Activated CD8-positive, alpha-beta T cell treated with anti-CD3 and anti-CD28 coated beads for 36 hours (primary cell): ENCODE measurements around the gene NCS1. TPM values are rescaled to one million over a fixed set of nuclear protein-coding genes. Genes with fewer than 3 reads are reported as not detected.

ENCODE experiments used
- ATAC-seq: fragments of 200-7000 bp; cut with Tn5 transposase; one replicate; pipeline ENCODE4 v1.10.0; 2021; ENCODE audit warnings: mild to moderate bottlenecking, moderate library complexity
- CTCF ChIA-PET: fragments of 350-600 bp; sonication (Branson Sonifier 250); formaldehyde crosslinking; loops from one replicate; lab custom pipeline; 2021; ENCODE audit warnings: antibody characterized with exemption; lab: Charles Lee
- POLR2A ChIA-PET: fragments of 350-600 bp; sonication (Branson Sonifier 250); formaldehyde crosslinking; loops from one replicate; lab custom pipeline; 2021; ENCODE audit warnings: antibody characterized with exemption; lab: Charles Lee
- DNase-seq: peaks from one replicate; pipeline ENCODE4 v3.0.0-alpha.2; 2020
- H3K27ac Mint-ChIP-seq: one replicate; pipeline ENCODE4 v1.8.0; 2021; ENCODE audit warnings: mild to moderate bottlenecking, mixed read lengths
- H3K27me3 Mint-ChIP-seq: one replicate; pipeline ENCODE4 v1.8.0; 2021; ENCODE audit warnings: mixed read lengths
- H3K36me3 Mint-ChIP-seq: one replicate; pipeline ENCODE4 v1.8.0; 2021; ENCODE audit warnings: low read depth, mixed read lengths
- H3K4me1 Mint-ChIP-seq: one replicate; pipeline ENCODE4 v1.8.0; 2021; ENCODE audit warnings: low read depth, mixed read lengths
- H3K4me3 Mint-ChIP-seq: one replicate; pipeline ENCODE4 v1.8.0; 2021; ENCODE audit warnings: mild to moderate bottlenecking, moderate library complexity, mixed read lengths
- H3K9me3 Mint-ChIP-seq: one replicate; pipeline ENCODE4 v1.8.0; 2021; ENCODE audit warnings: mixed read lengths
- CTCF ChIP-seq: fragments of 200-600 bp; IDR thresholded peaks from one replicate; pipeline ENCODE4 v1.8.0; 2022; ENCODE audit warnings: antibody characterized with exemption, mild to moderate bottlenecking
- intact Hi-C: fragments of 100-400 bp; cut with micrococcal nuclease; formaldehyde crosslinking; loops from one replicate; pipeline ENCODE4 v1.10.0; 2022
- total RNA-seq, 2 experiments: library from RNA; stranded (reverse); gene quantifications; one replicate each; pipeline ENCODE4 v1.2.3, GENCODE V29; 2021

NCS1 gene
- total RNA-seq, 2 experiments from 2014 or later: 21.2 to 21.3 TPM

GRCh38 chr9:130243015-130243881 lies 71.0 kb downstream of the NCS1 start:
- DNase-seq (peak; percentile 92), ATAC-seq (peak; percentile 65)
- ChIA-PET POLR2A (interaction anchor here (1.3 to 2.0 kb wide), 2 partner anchors 9 to 136 kb away, joined by 5 to 6 read pairs; no protein-coding TSS in a partner anchor), CTCF (interaction anchor here (0.6 to 7.3 kb wide), 16 partner anchors 9 to 179 kb away, joined by 3 to 111 read pairs (median 4); no protein-coding TSS in a partner anchor)
- H3K9me3 Mint-ChIP-seq: no peaks in the 10 kb centered on the region
- H3K4me3 Mint-ChIP-seq: no peak overlapping the region
- peak; percentile 92 for TF ChIP-seq CTCF
- no peak overlapping the region for H3K27ac Mint-ChIP-seq
- H3K27me3 Mint-ChIP-seq: peaks cover 2% of the 10 kb centered on the region
- intact Hi-C loops: no loop called here
- H3K36me3 Mint-ChIP-seq: no peaks in the 10 kb centered on the region
- peaks cover 26% of the 10 kb centered on the region for H3K4me1 Mint-ChIP-seq

- no peaks in the 10 kb centered on the region for H3K9me3 Mint-ChIP-seq
- H3K27ac Mint-ChIP-seq: no peak overlapping the region
- peaks cover 23% of the 10 kb centered on the region for H3K4me1 Mint-ChIP-seq
- peaks cover 2% of the 10 kb centered on the region for H3K27me3 Mint-ChIP-seq
- ATAC-seq: no peak
- no peaks in the 10 kb centered on the region for H3K36me3 Mint-ChIP-seq
- POLR2A ChIA-PET: interaction anchor here (0.6 to 2.0 kb wide), 2 partner anchors 9 to 136 kb away, joined by 3 to 6 read pairs; no protein-coding TSS in a partner anchor
- no peak overlapping the region for H3K4me3 Mint-ChIP-seq
- CTCF ChIA-PET: interaction anchor here (0.6 to 7.3 kb wide), 10 partner anchors 9 to 179 kb away, joined by 3 to 111 read pairs (median 4); no protein-coding TSS in a partner anchor
- no peak for DNase-seq
- TF ChIP-seq CTCF: no peak
- intact Hi-C loops: no loop called here
These were observed 71.6 kb downstream of the NCS1 start for GRCh38 chr9:130243882-130244170.

GRCh38 chr9:130244548-130245165 lies 72.5 kb downstream of the NCS1 start:
- no peak overlapping the region for H3K4me3 Mint-ChIP-seq
- no peak for ATAC-seq
- peaks cover 18% of the 10 kb centered on the region for H3K4me1 Mint-ChIP-seq
- intact Hi-C loops: no loop called here
- H3K9me3 Mint-ChIP-seq: no peaks in the 10 kb centered on the region
- peaks cover 5% of the 10 kb centered on the region for H3K27me3 Mint-ChIP-seq
- no peaks in the 10 kb centered on the region for H3K36me3 Mint-ChIP-seq
- DNase-seq: no peak
- no peak for TF ChIP-seq CTCF
- H3K27ac Mint-ChIP-seq: no peak overlapping the region
- POLR2A ChIA-PET: interaction anchor here (0.6 kb wide), 1 partner anchor 135 kb away, joined by 3 read pairs; no protein-coding TSS in a partner anchor
- CTCF ChIA-PET: interaction anchor here (0.8 to 7.3 kb wide), 7 partner anchors 8 to 138 kb away, joined by 3 to 111 read pairs (median 13); no protein-coding TSS in a partner anchor

- POLR2A ChIA-PET: no interaction called here
- DNase-seq (no peak), ATAC-seq (no peak)
- no peak overlapping the region for H3K4me3 Mint-ChIP-seq
- intact Hi-C loops: no loop called here
- H3K4me1 Mint-ChIP-seq: peaks cover 10% of the 10 kb centered on the region
- no peaks in the 10 kb centered on the region for H3K36me3 Mint-ChIP-seq
- no peak for TF ChIP-seq CTCF
- no peak overlapping the region for H3K27ac Mint-ChIP-seq
- H3K9me3 Mint-ChIP-seq: no peaks in the 10 kb centered on the region
- CTCF ChIA-PET: interaction anchor here (0.8 to 3.9 kb wide), 5 partner anchors 9 to 138 kb away, joined by 3 to 13 read pairs (median 3); no protein-coding TSS in a partner anchor
- peaks cover 5% of the 10 kb centered on the region for H3K27me3 Mint-ChIP-seq
These were observed 73.3 kb downstream of the NCS1 start for GRCh38 chr9:130245474-130245873.
